ENCODE data around the gene KLHL13. TPM values are rescaled to one million over a fixed set of nuclear protein-coding genes. Genes with fewer than 3 reads are reported as not detected.
A peak's percentile ranks its signal among the peaks of the same experiment; 100 is the strongest.

The KLHL13 gene
- total RNA-seq, 1 donor from 2014 or later, result 1.8 TPM

- no peak for FAIRE-seq
- no peaks in the 10 kb centered on the region for H3K27me3 ChIP-seq (ENCODE audit: control insufficient read depth, insufficient read depth, low read length)
- peak; percentile 83 for DNase-seq (ENCODE audit: low read depth)
- peak; percentile 44 for TF ChIP-seq CTCF (IDR thresholded peaks at IDR 0.05; ENCODE audit: insufficient read depth, low read length, severe bottlenecking)
- no peaks in the 10 kb centered on the region for H3K36me3 ChIP-seq (ENCODE audit: control insufficient read depth, insufficient read depth, low read length)
- no peak overlapping the region for H3K4me3 ChIP-seq (ENCODE audit: low read depth, low read length)
Observed at GRCh38 chrX:117996918-117997480, 119.6 kb downstream of the KLHL13 start.

- FAIRE-seq, result no peak
- H3K36me3 ChIP-seq (ENCODE audit: control insufficient read depth, insufficient read depth, low read length), result no peaks in the 10 kb centered on the region
- no peak overlapping the region for H3K4me3 ChIP-seq (ENCODE audit: low read depth, low read length)
- DNase-seq (ENCODE audit: low read depth), result peak; percentile 82
- no peak for TF ChIP-seq CTCF (IDR thresholded peaks at IDR 0.05; ENCODE audit: insufficient read depth, low read length, severe bottlenecking)
- no peaks in the 10 kb centered on the region for H3K27me3 ChIP-seq (ENCODE audit: control insufficient read depth, insufficient read depth, low read length)
Observed at GRCh38 chrX:117996408-117996807, 120.2 kb downstream of the KLHL13 start.

- FAIRE-seq (no peak), DNase-seq (ENCODE audit: low read depth) (peak; percentile 38)
- no peak overlapping the region for H3K4me3 ChIP-seq (ENCODE audit: low read depth, low read length)
- TF ChIP-seq CTCF (IDR thresholded peaks at IDR 0.05; ENCODE audit: insufficient read depth, low read length, severe bottlenecking), result no peak
- no peaks in the 10 kb centered on the region for H3K36me3 ChIP-seq (ENCODE audit: control insufficient read depth, insufficient read depth, low read length)
- H3K27me3 ChIP-seq (ENCODE audit: control insufficient read depth, insufficient read depth, low read length), result no peaks in the 10 kb centered on the region
Observed at GRCh38 chrX:117995378-117995777, 121.2 kb downstream of the KLHL13 start.

GRCh38 chrX:117992192-117992723 lies 124.4 kb downstream of the KLHL13 start:
- Histone ChIP-seq H3K4me3 (ENCODE audit: low read depth, low read length) (no peak overlapping the region), H3K36me3 (ENCODE audit: control insufficient read depth, insufficient read depth, low read length) (no peaks in the 10 kb centered on the region), H3K27me3 (ENCODE audit: control insufficient read depth, insufficient read depth, low read length) (no peaks in the 10 kb centered on the region)
- FAIRE-seq (no peak), DNase-seq (ENCODE audit: low read depth) (peak; percentile 46)
- no peak for TF ChIP-seq CTCF (IDR thresholded peaks at IDR 0.05; ENCODE audit: insufficient read depth, low read length, severe bottlenecking)

- TF ChIP-seq CTCF (IDR thresholded peaks at IDR 0.05; ENCODE audit: insufficient read depth, low read length, severe bottlenecking), result no peak
- no peaks in the 10 kb centered on the region for H3K27me3 ChIP-seq (ENCODE audit: control insufficient read depth, insufficient read depth, low read length)
- FAIRE-seq (no peak), DNase-seq (ENCODE audit: low read depth) (peak; percentile 85)
- no peak overlapping the region for H3K4me3 ChIP-seq (ENCODE audit: low read depth, low read length)
- H3K36me3 ChIP-seq (ENCODE audit: control insufficient read depth, insufficient read depth, low read length), result no peaks in the 10 kb centered on the region
Observed at GRCh38 chrX:117990438-117990837, 126.2 kb downstream of the KLHL13 start.

- Histone ChIP-seq H3K4me3 (ENCODE audit: low read depth, low read length) (no peak overlapping the region), H3K36me3 (ENCODE audit: control insufficient read depth, insufficient read depth, low read length) (no peaks in the 10 kb centered on the region), H3K27me3 (ENCODE audit: control insufficient read depth, insufficient read depth, low read length) (no peaks in the 10 kb centered on the region)
- no peak for FAIRE-seq
- no peak for TF ChIP-seq CTCF (IDR thresholded peaks at IDR 0.05; ENCODE audit: insufficient read depth, low read length, severe bottlenecking)
- peak; percentile 59 for DNase-seq (ENCODE audit: low read depth)
Observed at GRCh38 chrX:117989512-117989911, 127.1 kb downstream of the KLHL13 start.

All from bronchial epithelial cell (primary cell).